Measurements from ENCODE around the gene DUS3L.

DUS3L gene

DNA sequence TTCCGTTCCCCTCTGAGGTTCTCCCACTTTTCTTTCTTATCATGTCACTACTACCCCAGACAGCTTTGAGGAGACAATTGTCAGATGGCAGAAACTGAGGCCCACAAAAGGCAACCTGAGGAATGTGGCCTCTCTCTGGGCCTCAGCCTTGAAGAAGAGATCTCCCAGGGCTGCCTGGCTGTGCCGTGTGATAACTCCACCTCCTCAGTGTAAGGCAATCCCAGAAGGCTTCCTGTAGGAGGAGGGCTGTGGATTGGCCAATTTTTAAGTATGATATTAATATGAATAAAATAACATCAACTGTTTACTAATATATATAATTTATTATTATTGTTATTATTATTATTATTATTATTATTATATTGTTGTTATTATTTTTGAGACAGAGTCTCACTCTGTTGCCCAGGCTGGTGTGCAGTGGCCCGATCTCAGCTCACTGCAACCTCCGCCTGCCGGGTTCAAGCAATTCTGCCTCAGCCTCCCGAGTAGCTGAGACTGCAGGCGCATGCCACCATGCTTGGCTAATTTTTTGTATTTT lies 4.5 kb upstream of the DUS3L start:
- no peak overlapping the region for H3K27ac ChIP-seq
- TF ChIP-seq ZFX (IDR thresholded peaks at IDR 0.05; ENCODE audit: borderline replicate concordance) (no peak), CTCF (IDR thresholded peaks at IDR 0.05) (no peak)

GRCh38 chr19:5793188-5793587 lies 2.2 kb upstream of the DUS3L start:
- TF ChIP-seq ZFX (IDR thresholded peaks at IDR 0.05; ENCODE audit: borderline replicate concordance) (no peak), CTCF (IDR thresholded peaks at IDR 0.05) (no peak)
- no peak overlapping the region for H3K27ac ChIP-seq

GRCh38 chr19:5792224-5792623 lies 1.3 kb upstream of the DUS3L start:
- H3K27ac ChIP-seq: no peak overlapping the region
- no peak for TF ChIP-seq ZFX (IDR thresholded peaks at IDR 0.05; ENCODE audit: borderline replicate concordance)
- no peak for TF ChIP-seq CTCF (IDR thresholded peaks at IDR 0.05)

DNA sequence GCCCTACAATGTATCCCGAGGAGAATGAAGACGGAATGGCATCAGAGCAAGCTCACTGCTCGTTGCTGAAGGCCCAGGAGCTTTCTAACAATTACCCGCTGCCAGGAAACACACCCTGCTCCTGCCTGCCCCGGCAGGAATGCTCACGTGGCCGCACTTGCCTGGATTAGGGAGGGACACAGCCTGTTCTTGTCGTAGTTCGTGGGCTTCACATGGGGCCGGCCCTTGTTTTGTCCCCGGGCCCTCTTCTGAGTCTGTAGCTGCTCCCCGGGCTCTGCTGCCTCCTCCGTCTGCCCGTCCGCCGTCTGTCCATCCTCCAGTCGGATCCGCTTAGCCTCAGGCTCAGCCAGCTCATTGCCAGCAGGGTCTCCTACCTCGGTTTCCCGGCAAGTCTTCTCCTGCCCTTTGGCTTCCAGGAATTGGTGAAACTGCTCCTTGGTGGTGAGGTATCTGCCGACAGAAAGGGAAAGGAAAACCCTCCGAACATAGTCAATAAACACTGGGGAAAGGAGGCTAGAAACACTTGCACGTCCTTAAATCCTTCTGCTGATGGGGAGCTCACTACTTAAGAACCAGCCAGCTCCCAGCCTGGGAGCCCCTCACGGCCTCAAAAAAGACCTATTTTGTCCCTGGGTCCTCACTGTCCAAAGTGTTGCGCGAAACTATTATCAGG lies 941 bp downstream of the DUS3L start:
- H3K27ac ChIP-seq: peak overlapping the region; percentile 94
- no peak for TF ChIP-seq CTCF (IDR thresholded peaks at IDR 0.05)
- TF ChIP-seq ZFX (IDR thresholded peaks at IDR 0.05; ENCODE audit: borderline replicate concordance): no peak

GRCh38 chr19:5789351-5789761 lies 1.6 kb downstream of the DUS3L start:
- H3K27ac ChIP-seq: no peak overlapping the region
- TF ChIP-seq ZFX (IDR thresholded peaks at IDR 0.05; ENCODE audit: borderline replicate concordance) (no peak), CTCF (IDR thresholded peaks at IDR 0.05) (no peak)

DNA sequence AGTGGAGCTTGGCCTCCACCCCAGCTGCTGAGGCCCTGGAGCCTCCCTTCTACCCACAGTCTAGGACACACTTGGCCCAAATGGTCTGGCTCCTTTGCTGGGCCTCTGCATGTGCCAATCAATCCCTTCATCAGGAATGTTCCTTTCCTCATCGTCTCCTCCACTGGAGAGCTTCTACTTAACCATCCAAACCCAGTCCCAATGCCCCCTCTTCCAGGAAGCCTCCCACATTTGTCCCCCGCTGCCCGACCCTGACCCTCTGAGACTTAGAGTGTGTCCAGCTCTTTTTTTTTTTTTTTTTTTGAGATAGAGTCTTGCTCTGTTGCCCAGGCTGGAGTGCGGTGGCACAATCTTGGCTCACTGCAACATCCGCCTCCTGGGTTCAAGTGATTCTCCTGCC lies 2.5 kb downstream of the DUS3L start:
- TF ChIP-seq CTCF (IDR thresholded peaks at IDR 0.05) (no peak), ZFX (IDR thresholded peaks at IDR 0.05; ENCODE audit: borderline replicate concordance) (no peak)
- H3K27ac ChIP-seq: no peak overlapping the region

GRCh38 chr19:5787409-5788182 lies 3.4 kb downstream of the DUS3L start:
- TF ChIP-seq CTCF (IDR thresholded peaks at IDR 0.05) (no peak), ZFX (IDR thresholded peaks at IDR 0.05; ENCODE audit: borderline replicate concordance) (no peak)
- H3K27ac ChIP-seq: no peak overlapping the region

Measured in 22Rv1 (cell line).